H4 (cell line): ENCODE results near the gene KLK6. TPM values are rescaled to one million over a fixed set of nuclear protein-coding genes. Genes with fewer than 3 reads are reported as not detected.
"Not testable (repeated sequence)": the region's sequence is repeated elsewhere in the genome, so short reads cannot be mapped to it uniquely, and the experiment has no call there.

Experiments used
- DNase-seq: peaks from one replicate; pipeline ENCODE4 v3.0.0-alpha.2; 2015; ENCODE audit warnings: low spot score
- total RNA-seq: library from RNA; depleted of rRNA; stranded (reverse); fragments of >200 nt; shearing (Covaris generic); gene quantifications from 2 replicates; pipeline ENCODE4 v1.2.3, GENCODE V29; 2014

Gene KLK6
- total RNA-seq, 1 experiment from 2014 or later: not detected

- DNase-seq: no peak
These were observed 23.3 kb upstream of the KLK6 start for GRCh38 chr19:50992666-50993035.

GRCh38 chr19:50984416-50984815, 15.0 kb upstream of the KLK6 start:
- not testable (repeated sequence) for DNase-seq

- DNase-seq: no peak
These were observed 14.4 kb upstream of the KLK6 start, which contains the start of gene KLK7 for GRCh38 chr19:50983625-50984292. Gene KLK7 (minus strand): TSS chr19:50983917. CDS start chr19:50982399, 1,518 bp downstream.

- no peak for DNase-seq
These were observed 12.8 kb upstream of the KLK6 start for GRCh38 chr19:50982186-50982585.

GRCh38 chr19:50981587-50982146, 12.3 kb upstream of the KLK6 start:
- DNase-seq: no peak

DNA sequence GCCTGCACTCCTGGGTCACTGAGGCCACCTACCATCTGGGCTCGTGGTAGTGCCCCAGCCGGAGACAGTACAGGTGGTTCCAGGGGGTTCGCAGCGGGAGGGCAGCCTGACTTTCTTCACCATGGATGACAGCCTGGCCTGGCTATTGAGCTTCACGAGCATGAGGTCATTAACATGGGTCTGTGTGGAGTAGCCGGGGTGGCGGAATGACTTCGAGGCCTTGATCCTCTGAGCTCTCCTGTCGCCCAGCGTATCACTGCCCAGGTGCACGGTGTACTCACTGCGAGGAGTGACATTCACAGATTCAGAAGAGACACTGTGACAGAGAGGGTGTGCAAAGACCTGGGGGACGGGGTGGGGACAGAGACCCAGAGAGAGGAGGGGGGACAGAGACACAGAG, 10.8 kb upstream of the KLK6 start:
- no peak for DNase-seq

- DNase-seq: no peak
These were observed 10.4 kb upstream of the KLK6 start for GRCh38 chr19:50979758-50980157.

GRCh38 chr19:50978772-50979390, 9.5 kb upstream of the KLK6 start:
- no peak for DNase-seq

- no peak for DNase-seq
These were observed 8.2 kb upstream of the KLK6 start for GRCh38 chr19:50977626-50978025.

GRCh38 chr19:50975766-50976165, 6.4 kb upstream of the KLK6 start:
- peak; percentile 52 for DNase-seq

DNA sequence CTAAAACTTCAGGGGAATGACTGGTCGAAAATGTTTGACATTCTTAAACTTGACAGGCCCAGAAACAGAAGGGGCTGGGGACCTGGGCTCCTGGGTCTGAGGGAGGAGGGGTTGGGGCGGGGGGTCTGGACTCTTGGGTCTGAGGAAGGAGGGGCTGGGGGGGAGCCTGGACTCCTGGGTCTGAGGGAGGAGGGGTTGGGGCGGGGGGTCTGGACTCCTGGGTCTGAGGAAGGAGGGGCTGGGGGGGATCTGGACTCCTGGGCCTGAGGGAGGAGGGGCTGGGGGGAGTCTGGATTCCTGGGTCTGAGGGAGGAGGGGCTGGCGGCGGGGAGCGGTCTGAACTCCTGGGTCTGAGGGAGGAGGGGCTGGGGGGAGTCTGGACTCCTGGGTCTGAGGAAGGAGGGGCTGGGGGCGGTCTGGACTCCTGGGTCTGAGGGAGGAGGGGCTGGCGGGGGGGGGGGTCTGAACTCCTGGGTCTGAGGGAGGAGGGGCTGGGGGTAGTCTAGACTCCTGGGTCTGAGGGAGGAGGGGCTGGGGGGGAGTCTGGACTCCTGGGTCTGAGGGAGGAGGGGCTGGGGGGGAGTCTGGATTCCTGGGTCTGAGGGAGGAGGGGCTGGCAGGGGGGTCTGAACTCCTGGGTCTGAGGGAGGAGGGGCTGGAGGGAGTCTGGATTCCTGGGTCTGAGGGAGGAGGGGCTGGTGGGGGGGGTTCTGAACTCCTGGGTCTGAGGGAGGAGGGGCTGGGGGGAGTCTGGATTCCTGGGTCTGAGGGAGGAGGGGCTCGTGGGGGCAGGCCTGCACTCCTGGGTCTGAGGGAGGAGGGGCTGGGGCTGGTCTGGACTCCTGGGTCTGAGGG, 5.5 kb upstream of the KLK6 start:
- DNase-seq: no peak

DNA sequence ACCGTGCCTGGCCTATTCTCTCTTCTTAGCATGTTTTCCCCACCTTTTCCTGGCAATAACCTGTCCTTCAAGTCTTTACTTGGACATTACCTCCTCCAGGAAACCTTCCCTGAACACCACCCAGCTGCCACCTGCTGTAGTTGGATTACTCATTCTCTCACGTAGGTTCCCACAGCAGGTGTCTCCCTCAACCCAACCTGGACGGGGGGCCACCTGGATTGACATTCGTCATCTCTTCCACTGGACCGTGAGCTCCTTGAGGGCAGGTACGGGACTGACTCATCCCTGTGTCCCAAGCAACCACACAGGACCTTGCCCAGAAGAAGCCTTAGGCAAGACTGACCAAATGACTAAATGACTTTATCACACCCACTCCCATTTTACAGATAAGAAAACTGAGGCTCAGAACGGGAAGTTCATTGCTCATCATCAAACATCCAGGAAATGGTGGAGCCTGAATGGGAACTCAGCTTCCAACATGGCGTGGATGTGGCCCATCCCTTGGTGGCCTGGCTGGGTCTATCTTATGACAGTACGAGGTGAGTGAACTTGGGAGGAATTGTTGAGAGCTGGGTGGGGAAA, 3.5 kb upstream of the KLK6 start:
- DNase-seq: no peak

- not testable (repeated sequence) for DNase-seq
These were observed 419 bp upstream of the KLK6 start for GRCh38 chr19:50969810-50970209.

DNA sequence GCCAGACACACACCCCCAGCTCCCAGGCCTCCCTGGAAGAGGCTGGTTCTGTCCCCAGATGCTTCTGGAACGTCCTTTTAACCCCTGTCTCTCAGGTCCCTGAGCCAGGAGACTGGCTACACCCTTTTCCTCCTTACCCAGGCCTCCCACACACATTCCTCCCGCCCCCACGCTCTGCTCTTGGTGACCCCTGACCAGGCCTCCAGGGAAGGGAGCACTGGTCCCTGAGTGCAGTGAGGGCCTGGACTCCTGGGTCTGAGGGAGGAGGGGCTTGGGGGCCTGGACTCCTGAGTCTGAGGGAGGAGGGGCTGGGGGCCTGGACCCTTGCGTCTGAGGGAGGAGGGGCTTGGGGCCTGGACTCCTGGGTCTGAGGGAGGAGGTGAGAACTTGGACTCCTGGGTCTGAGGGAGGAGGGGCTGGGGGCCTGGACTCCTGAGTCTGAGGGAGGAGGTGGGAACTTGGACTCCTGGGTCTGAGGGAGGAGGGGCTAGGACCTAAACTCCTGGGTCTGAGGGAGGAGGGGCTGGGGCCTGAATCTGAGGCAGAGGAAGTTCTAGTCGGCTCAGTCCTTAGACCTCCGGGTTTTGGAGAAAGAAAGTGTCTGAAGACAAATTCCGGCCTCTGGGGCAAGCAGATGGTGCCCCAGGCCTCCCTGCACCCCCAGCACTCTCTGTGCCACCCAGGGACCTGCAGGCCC, 527 bp downstream of the KLK6 start:
- DNase-seq: no peak

DNA sequence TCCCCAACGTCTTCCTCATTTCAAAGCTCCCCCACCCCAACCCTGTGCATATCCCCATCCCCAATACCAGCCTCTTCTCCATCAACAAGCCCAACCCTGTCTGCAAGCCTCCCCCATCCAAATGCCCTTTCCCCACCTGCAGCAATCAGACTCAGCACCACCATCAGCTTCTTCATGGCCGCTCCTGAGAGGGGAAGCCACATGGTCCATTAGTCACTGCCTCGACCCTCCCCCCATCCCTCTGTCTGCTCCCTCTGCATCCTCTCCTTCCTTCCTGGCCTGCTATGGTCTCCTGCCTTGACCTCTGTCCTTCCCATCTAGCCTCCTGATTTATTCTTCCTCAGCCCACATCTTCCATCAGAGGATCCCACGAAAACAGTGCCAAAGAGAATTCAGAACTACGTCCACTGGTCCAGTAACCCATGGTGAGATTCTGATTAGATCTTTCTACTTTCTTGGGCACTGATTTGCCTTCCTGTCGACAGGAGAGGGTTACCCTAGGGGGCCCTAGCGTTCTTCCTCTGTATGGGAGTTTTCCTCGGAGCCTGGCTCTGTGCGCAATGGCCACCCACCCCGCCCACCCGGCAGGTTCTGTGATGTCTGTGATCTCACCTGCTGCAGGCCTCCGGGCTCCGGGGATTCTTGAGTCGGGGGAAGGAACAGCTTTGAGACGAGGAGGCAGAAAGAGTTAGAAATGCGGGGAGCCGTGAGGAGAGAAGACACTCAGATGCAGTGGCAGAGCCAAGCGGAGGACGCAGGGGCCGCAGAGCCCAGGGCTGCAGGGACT, 1.3 kb downstream of the KLK6 start:
- no peak for DNase-seq

GRCh38 chr19:50964266-50964665, 5.1 kb downstream of the KLK6 start:
- DNase-seq: no peak

DNA sequence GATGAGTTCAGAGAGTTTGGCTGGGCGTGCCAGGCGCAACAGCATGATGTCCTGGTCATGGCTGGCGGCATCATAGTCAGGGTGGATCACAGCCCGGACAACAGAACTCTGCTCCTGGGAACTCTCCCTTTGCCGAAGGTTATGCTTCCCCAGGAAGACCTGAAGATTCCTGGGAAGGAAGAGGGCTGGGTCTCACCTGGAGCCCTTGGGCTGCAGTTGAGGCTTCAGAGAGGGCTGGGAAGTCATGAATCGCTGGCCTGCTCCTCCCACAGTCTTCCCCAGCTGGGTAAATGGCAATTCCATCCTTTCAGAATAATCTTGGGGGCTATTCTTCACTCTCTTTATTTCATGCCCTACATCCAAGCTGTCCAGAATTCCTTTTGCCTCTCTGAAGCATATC, 6.0 kb downstream of the KLK6 start:
- DNase-seq: no peak

GRCh38 chr19:50962245-50962644, 7.1 kb downstream of the KLK6 start:
- no peak for DNase-seq

GRCh38 chr19:50959731-50960500, 9.5 kb downstream of the KLK6 start:
- DNase-seq: no peak

DNA sequence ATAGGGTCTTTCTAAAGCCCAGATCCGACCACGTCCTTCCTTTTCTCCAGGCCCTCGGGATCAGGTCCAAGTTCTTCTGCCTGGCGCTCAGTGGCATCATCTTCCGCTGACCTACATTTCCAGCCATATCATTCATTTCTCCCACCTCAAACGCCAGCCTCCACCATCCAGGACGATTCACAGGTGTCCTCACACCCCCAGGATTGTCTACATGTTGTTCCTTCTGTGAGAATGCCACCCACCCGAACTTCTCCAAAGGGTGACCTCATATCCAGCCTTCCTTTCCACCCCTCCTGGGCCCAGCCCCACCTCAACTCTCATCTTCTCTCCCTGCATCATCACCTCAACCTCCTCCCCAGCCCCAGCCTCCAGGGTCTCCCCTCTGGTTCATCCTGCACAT, 11.8 kb downstream of the KLK6 start:
- DNase-seq: no peak
